Neural cell (in vitro differentiated cells): Measurements from ENCODE around the gene TAF3.
A peak's percentile ranks its signal among the peaks of the same experiment; 100 is the strongest.

Source experiments
- EZH2 ChIP-seq: fragments of 200-600, 300-800 bp; shearing (Covaris generic), sonication (generic); IDR thresholded peaks from 2 replicates; pipeline ENCODE4 v1.6.1; 2014; ENCODE audit warnings: antibody characterized with exemption, low read length, borderline replicate concordance, mild to moderate bottlenecking; ENCODE audit not compliant: insufficient read depth, poor library complexity, severe bottlenecking
- POLR2AphosphoS5 ChIP-seq: IDR thresholded peaks from 2 replicates; pipeline ENCODE4 v1.6.1; 2012
- SMC3 ChIP-seq: fragments of 450-650 bp; conservative IDR thresholded peaks from 2 replicates; pipeline ENCODE4 v1.6.1; 2014; ENCODE audit warnings: antibody characterized with exemption, mild to moderate bottlenecking, moderate library complexity; ENCODE audit not compliant: poor library complexity
- TAF1 ChIP-seq: IDR thresholded peaks from 2 replicates; pipeline ENCODE4 v1.6.1; 2012; ENCODE audit warnings: low read depth
- TF ChIP-seq, protein P1 (sequence below): fragments of 450-650 bp; IDR thresholded peaks from 2 replicates; pipeline ENCODE4 v1.5.1; 2014; ENCODE audit warnings: antibody characterized with exemption, mild to moderate bottlenecking, moderate library complexity; ENCODE audit not compliant: poor library complexity, severe bottlenecking

DNA sequence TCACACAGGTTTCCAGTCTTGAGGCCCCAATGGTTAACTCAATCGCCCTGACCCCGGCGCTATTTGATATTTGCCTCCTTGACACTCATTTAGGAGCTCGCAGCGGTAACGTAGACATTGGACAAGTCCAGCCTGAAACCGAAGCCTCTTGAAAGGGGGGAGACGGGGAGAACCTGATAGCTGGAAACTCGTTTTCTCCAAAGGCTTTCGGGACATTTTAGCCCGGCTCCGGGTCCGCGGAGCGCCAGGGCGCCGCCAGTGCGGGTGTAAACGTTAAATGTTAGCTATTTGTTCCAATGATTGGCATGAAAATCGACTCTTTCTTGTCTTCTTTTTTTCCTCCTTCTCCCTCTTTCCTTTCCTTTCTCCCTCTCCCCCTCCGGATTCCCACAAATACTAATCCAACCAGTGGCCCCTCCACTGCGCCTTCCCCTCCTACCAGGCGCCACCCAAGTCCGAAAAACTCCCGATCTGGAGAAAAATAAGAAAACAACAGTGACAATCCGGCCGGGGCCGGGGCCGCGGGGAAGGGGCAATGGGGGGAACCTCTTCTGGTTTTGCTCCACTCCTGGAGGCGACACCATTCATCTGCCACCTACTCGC, 219.0 kb downstream of the TAF3 start:
- TF ChIP-seq POLR2AphosphoS5 (peak; percentile 49), EZH2 (peak; percentile 52), SMC3 (no peak), TAF1 (no peak)
- TF ChIP-seq, protein P1, sequence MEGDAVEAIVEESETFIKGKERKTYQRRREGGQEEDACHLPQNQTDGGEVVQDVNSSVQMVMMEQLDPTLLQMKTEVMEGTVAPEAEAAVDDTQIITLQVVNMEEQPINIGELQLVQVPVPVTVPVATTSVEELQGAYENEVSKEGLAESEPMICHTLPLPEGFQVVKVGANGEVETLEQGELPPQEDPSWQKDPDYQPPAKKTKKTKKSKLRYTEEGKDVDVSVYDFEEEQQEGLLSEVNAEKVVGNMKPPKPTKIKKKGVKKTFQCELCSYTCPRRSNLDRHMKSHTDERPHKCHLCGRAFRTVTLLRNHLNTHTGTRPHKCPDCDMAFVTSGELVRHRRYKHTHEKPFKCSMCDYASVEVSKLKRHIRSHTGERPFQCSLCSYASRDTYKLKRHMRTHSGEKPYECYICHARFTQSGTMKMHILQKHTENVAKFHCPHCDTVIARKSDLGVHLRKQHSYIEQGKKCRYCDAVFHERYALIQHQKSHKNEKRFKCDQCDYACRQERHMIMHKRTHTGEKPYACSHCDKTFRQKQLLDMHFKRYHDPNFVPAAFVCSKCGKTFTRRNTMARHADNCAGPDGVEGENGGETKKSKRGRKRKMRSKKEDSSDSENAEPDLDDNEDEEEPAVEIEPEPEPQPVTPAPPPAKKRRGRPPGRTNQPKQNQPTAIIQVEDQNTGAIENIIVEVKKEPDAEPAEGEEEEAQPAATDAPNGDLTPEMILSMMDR, result no peak
